SJCRH30 (cell line): ENCODE data around the gene CFAP410. TPM values are rescaled to one million over a fixed set of nuclear protein-coding genes. Genes with fewer than 3 reads are reported as not detected.
A peak's percentile ranks its signal among the peaks of the same experiment; 100 is the strongest.

Source experiments
- DNase-seq, 2 experiments: peaks; one replicate each; pipeline ENCODE4 v3.0.0-alpha.2; 2015 to 2020
- H3K27ac ChIP-seq: fragments of 250-450 bp; sonication (Bioruptor Pico); 2 replicates; pipeline ENCODE4 v1.5.1; 2020; ENCODE audit warnings: mild to moderate bottlenecking, moderate library complexity
- H3K27me3 ChIP-seq: fragments of 250-450 bp; sonication (Bioruptor Pico); 2 replicates; pipeline ENCODE4 v1.5.1; 2020; ENCODE audit warnings: mild to moderate bottlenecking, moderate library complexity
- H3K36me3 ChIP-seq: fragments of 250-450 bp; sonication (Bioruptor Pico); 2 replicates; pipeline ENCODE4 v1.5.1; 2020; ENCODE audit warnings: mild to moderate bottlenecking, moderate library complexity
- H3K4me1 ChIP-seq: fragments of 250-450 bp; sonication (Bioruptor Pico); 2 replicates; pipeline ENCODE4 v1.5.1; 2020; ENCODE audit warnings: mild to moderate bottlenecking, moderate library complexity
- H3K4me3 ChIP-seq: fragments of 250-450 bp; sonication (Bioruptor Pico); 2 replicates; pipeline ENCODE4 v1.5.1; 2020; ENCODE audit warnings: mild to moderate bottlenecking, moderate library complexity
- H3K9me3 ChIP-seq: fragments of 250-450 bp; sonication (Bioruptor Pico); replicated peaks from 2 replicates; pipeline ENCODE4 v1.5.1; 2020; ENCODE audit warnings: mild to moderate bottlenecking, moderate library complexity
- total RNA-seq: library from RNA; depleted of rRNA; stranded (reverse); fragments of >200 nt; shearing (Covaris generic); gene quantifications from 2 replicates; pipeline ENCODE4 v1.2.3, GENCODE V29; 2014

CFAP410 gene
- total RNA-seq, 1 experiment from 2014 or later: 7.5 TPM

- H3K4me1 ChIP-seq: peaks cover 10% of the 10 kb centered on the region; the same call in 1 of the 2 replicates
Observed at GRCh38 chr21:44299085-44299457, 40.1 kb downstream of the CFAP410 start.

GRCh38 chr21:44298301-44298700 is 40.9 kb downstream of the CFAP410 start:
- no peaks in the 10 kb centered on the region for H3K36me3 ChIP-seq
- peaks cover 8% of the 10 kb centered on the region; the same call in 1 of the 2 replicates for H3K27me3 ChIP-seq
- no peak overlapping the region for H3K4me3 ChIP-seq
- H3K9me3 ChIP-seq: no peaks in the 10 kb centered on the region
- no peak overlapping the region for H3K27ac ChIP-seq
- no peak for DNase-seq
- H3K4me1 ChIP-seq: peaks cover 10% of the 10 kb centered on the region; the same call in 1 of the 2 replicates

More at GRCh38 chr21:44299085-44299457, 40.1 kb downstream of the CFAP410 start:
- H3K36me3 ChIP-seq: no peaks in the 10 kb centered on the region
- H3K27me3 ChIP-seq: peaks cover 8% of the 10 kb centered on the region; the same call in 1 of the 2 replicates
- H3K27ac ChIP-seq: no peak overlapping the region
- no peaks in the 10 kb centered on the region for H3K9me3 ChIP-seq
- DNase-seq: no peak
- peak overlapping the region; percentile 76 for H3K4me3 ChIP-seq

- no peak overlapping the region for H3K27ac ChIP-seq
- H3K4me3 ChIP-seq: no peak overlapping the region
- no peaks in the 10 kb centered on the region for H3K9me3 ChIP-seq
- no peaks in the 10 kb centered on the region for H3K36me3 ChIP-seq
- H3K27me3 ChIP-seq: peaks cover 8% of the 10 kb centered on the region; the same call in 1 of the 2 replicates
- H3K4me1 ChIP-seq: peaks cover 10% of the 10 kb centered on the region; the same call in 1 of the 2 replicates
- peak; percentile 80 to 89 for DNase-seq
Observed at GRCh38 chr21:44297525-44298290, 41.5 kb downstream of the CFAP410 start.

- Histone ChIP-seq H3K4me3 (no peak overlapping the region), H3K4me1 (peaks cover 10% of the 10 kb centered on the region; the same call in 1 of the 2 replicates), H3K9me3 (no peaks in the 10 kb centered on the region), H3K36me3 (no peaks in the 10 kb centered on the region), H3K27me3 (peaks cover 8% of the 10 kb centered on the region; the same call in 1 of the 2 replicates), H3K27ac (no peak overlapping the region)
- no peak for DNase-seq
Observed at GRCh38 chr21:44296916-44297315, 42.3 kb downstream of the CFAP410 start.

- Histone ChIP-seq H3K27me3 (peaks cover 8% of the 10 kb centered on the region; the same call in 1 of the 2 replicates), H3K27ac (no peak overlapping the region), H3K4me3 (no peak overlapping the region), H3K4me1 (peaks cover 11% of the 10 kb centered on the region), H3K9me3 (no peaks in the 10 kb centered on the region), H3K36me3 (no peaks in the 10 kb centered on the region)
- no peak for DNase-seq
Observed at GRCh38 chr21:44296103-44296519, 43.1 kb downstream of the CFAP410 start.

- peaks cover 16% of the 10 kb centered on the region for H3K4me1 ChIP-seq
- H3K9me3 ChIP-seq: no peaks in the 10 kb centered on the region
- peaks cover 8% of the 10 kb centered on the region; the same call in 1 of the 2 replicates for H3K27me3 ChIP-seq
- no peak overlapping the region for H3K4me3 ChIP-seq
- no peaks in the 10 kb centered on the region for H3K36me3 ChIP-seq
- H3K27ac ChIP-seq: no peak overlapping the region
- DNase-seq: no peak
Observed at GRCh38 chr21:44295646-44296045, 43.5 kb downstream of the CFAP410 start.

- H3K4me1 ChIP-seq: peaks cover 20% of the 10 kb centered on the region
- no peaks in the 10 kb centered on the region for H3K9me3 ChIP-seq
- H3K27me3 ChIP-seq: peaks cover 8% of the 10 kb centered on the region; the same call in 1 of the 2 replicates
- no peak overlapping the region for H3K4me3 ChIP-seq
- no peaks in the 10 kb centered on the region for H3K36me3 ChIP-seq
- H3K27ac ChIP-seq: no peak overlapping the region
- peak; percentile 40 for DNase-seq
Observed at GRCh38 chr21:44295163-44295573, 44.0 kb downstream of the CFAP410 start.

- H3K9me3 ChIP-seq: no peaks in the 10 kb centered on the region
Observed at GRCh38 chr21:44294391-44295162, 44.6 kb downstream of the CFAP410 start.

GRCh38 chr21:44293551-44294231 is 45.5 kb downstream of the CFAP410 start:
- H3K4me1 ChIP-seq: peaks cover 22% of the 10 kb centered on the region
- H3K27ac ChIP-seq: no peak overlapping the region
- H3K4me3 ChIP-seq: no peak overlapping the region
- DNase-seq: no peak
- H3K27me3 ChIP-seq: peaks cover 8% of the 10 kb centered on the region; the same call in 1 of the 2 replicates
- H3K36me3 ChIP-seq: no peaks in the 10 kb centered on the region
- no peaks in the 10 kb centered on the region for H3K9me3 ChIP-seq

More at GRCh38 chr21:44294391-44295162, 44.6 kb downstream of the CFAP410 start:
- Histone ChIP-seq H3K4me1 (peaks cover 22% of the 10 kb centered on the region), H3K27me3 (peaks cover 8% of the 10 kb centered on the region; the same call in 1 of the 2 replicates), H3K36me3 (no peaks in the 10 kb centered on the region), H3K27ac (no peak overlapping the region), H3K4me3 (no peak overlapping the region)
- DNase-seq: peak in 1 of 2 experiments; percentile 36

GRCh38 chr21:44292812-44293195 is 46.4 kb downstream of the CFAP410 start:
- peaks cover 8% of the 10 kb centered on the region; the same call in 1 of the 2 replicates for H3K27me3 ChIP-seq
- no peaks in the 10 kb centered on the region for H3K36me3 ChIP-seq
- no peak overlapping the region for H3K4me3 ChIP-seq
- no peaks in the 10 kb centered on the region for H3K9me3 ChIP-seq
- H3K27ac ChIP-seq: no peak overlapping the region
- peaks cover 22% of the 10 kb centered on the region for H3K4me1 ChIP-seq
- no peak for DNase-seq

GRCh38 chr21:44291936-44292811 is 47.0 kb downstream of the CFAP410 start:
- Histone ChIP-seq H3K27me3 (peaks cover 8% of the 10 kb centered on the region; the same call in 1 of the 2 replicates), H3K9me3 (no peaks in the 10 kb centered on the region), H3K27ac (no peak overlapping the region), H3K4me3 (no peak overlapping the region), H3K4me1 (peaks cover 22% of the 10 kb centered on the region), H3K36me3 (no peaks in the 10 kb centered on the region)
- DNase-seq: no peak

GRCh38 chr21:44291078-44291935 is 47.9 kb downstream of the CFAP410 start:
- Histone ChIP-seq H3K4me3 (no peak overlapping the region), H3K27me3 (peaks cover 8% of the 10 kb centered on the region; the same call in 1 of the 2 replicates), H3K9me3 (no peaks in the 10 kb centered on the region), H3K36me3 (no peaks in the 10 kb centered on the region), H3K27ac (no peak overlapping the region), H3K4me1 (peaks cover 22% of the 10 kb centered on the region)
- no peak for DNase-seq
